HG03469 (cell line): Measurements from ENCODE around the gene BRIP1.
"Not testable (repeated sequence)": the region's sequence is repeated elsewhere in the genome, so short reads cannot be mapped to it uniquely, and the experiment has no call there.

Source experiments
- ATAC-seq: cut with Tn5 transposase; IDR thresholded peaks from one replicate; pipeline ENCODE4 v1.9.1; 2021; ENCODE audit warnings: mild to moderate bottlenecking, moderate library complexity, moderate number of reproducible peaks; ENCODE audit not compliant: unreplicated experiment

The BRIP1 gene

DNA sequence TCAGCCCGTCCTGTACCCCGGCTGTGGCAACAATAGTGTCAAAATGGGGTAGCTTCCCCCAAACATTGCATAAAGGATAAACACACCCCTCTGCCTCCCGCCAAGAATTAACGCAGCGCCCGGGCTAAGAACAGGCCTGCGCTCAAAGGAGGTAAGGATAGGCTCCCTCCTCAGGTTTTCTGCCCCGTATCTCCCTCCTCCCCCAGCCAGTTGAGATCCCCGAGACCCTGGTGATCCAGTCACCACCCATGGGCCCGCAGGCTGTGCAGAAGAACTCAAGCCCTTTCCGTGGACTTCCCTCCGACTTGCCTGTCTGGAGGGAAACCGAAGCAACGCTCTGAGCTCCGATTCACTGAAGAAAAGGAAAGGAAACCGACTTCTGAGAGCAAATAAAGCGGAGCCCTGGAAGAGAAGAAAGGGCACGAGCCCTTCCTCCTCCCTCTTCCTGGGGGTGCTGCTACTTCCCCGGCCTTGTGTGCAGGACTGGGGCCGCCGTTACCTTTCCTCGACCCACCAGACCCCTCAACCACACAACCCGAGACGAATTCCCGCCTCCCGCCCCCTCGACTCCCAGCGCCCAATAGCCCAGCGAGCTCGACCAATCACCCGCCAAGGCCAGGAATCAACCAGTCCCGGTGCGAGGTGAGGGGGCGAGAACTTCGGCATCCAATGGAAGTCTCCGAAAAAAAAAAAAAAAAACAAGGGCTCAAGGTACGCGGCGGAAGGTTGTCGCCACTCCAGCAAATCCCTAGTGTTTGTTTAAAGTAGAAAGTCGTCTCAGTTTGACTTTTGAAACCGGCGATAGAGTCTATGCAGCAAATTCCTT, at the start of gene BRIP1:
Gene BRIP1, minus strand, starts transcription at position 554 of the 826 bp plus-strand sequence. CDS start 1,989 bp downstream, outside the sequence.
- ATAC-seq: peak; percentile 58

DNA sequence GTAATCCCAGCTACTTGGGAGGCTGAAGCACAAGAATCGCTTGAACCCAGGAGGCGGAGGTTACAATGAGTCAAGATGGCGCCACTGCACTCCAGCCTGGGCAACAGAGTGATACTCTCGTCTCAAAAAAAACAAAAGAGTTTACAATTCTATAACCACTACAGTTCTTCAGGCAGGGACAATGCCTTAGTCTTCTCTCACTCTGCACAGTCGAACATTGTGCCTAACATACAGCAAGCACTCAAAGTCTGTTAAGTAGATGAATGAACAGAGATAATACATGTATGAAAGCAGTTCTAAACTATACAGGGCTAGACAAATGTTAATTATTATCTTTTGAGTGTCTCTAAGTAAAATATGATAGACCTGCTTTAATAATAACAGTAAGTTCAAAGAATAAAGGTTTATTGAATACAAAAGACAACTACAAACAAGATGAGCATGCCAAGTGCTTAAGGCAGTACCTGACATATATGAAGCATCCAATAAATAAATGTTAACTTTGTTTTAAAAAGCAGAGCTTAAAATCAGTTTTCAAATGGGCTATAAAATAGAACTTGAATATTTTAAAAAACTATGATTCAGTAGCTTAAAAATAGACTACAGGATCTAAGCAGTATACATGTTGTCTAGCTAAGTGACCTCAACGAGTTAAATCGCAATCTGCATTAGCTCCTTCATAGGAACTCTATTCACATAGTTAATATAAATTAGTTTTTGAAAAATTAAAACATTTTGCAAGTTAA, 45.1 kb upstream of the BRIP1 start:
- ATAC-seq: no peak

DNA sequence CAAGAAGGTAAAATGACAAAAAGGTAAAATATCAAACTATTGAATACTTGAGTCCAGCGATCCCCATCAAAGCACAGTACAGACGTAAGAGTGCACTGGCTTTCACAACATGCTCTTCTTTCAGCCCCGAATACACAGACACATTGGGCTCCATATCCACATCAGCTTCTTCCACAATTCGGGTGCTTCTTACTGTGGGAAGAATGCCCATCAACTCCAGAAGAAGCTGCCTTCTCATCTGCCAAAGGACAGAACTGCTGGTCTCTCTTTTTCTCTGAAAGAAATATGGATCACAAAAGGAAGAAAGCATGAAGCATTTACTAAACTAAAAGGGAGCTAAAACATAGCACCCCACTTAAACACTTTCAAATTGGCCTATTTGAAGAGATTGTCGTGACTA, 44.0 kb upstream of the BRIP1 start:
- ATAC-seq: no peak

GRCh38 chr17:61904094-61904710, 40.9 kb upstream of the BRIP1 start:
- no peak for ATAC-seq

DNA sequence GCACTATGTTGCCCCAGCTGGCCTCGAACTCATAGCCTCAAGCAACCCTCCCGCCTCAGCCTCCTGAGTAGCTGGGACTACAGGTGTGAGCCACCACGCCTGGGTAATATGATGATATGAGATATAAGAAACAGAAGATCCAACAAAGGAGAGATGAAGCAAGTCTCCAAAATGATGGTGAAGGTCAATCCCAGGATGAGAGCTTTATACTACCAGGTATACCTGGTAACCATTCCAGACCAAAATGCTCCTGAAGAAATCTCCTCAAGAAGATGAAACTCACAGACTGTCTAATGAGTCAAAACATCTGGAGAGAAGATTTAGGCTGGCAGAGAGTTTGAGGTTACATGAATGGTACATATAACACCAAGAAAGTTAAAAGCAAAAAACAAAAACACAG, 39.9 kb upstream of the BRIP1 start:
- ATAC-seq: no peak

DNA sequence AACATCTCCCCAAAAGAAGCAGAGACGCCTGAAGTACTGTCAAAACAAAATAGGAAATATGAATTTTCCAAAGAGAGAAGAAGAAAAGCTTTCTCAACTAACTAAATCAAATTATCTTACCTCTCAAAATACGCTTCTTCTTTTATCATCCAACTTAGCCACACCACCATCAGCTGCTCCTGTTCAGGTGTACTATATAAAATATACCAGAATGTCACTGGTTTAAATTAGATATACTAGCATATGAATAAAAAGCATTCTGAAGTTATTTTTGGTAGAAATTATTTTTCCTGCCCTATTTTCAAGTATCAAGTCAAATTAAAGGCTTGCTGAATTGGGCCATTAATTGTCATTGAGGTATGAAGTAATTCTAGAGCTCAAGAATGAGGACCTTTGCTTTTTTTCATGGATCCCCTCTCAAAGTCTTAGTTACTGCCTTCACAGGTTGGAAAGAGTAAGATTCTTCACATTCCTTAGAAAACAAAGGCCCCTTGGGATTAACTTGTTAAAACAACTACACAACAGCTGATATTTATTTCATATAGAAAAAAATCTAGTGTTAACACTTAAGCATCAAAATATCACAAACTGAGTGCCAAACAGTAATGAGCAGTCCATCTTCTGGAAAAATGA, 34.3 kb upstream of the BRIP1 start:
- ATAC-seq: no peak

GRCh38 chr17:61895391-61895790, 32.1 kb upstream of the BRIP1 start:
- ATAC-seq: no peak

- ATAC-seq: not testable (repeated sequence)
Observed at GRCh38 chr17:61894310-61894709, 31.0 kb upstream of the BRIP1 start.

DNA sequence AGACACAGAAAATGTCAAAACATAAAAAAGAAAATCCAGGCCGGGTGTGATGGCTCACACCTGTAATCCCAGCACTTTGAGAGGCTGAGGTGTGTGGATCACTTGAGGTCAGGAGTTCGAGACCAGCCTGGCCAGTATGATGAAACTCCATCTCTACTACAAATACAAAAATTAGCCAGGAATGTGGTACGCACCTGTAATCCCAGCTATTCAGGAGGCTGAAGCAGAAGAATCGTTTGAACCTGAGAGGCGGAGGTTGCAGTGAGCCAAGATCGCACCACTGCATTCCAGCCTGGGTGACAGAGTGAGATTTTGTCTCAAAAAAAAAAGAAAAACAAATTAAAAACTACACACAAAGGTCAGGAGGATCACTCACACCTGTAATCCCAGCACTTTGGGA, 24.4 kb upstream of the BRIP1 start:
- not testable (repeated sequence) for ATAC-seq

DNA sequence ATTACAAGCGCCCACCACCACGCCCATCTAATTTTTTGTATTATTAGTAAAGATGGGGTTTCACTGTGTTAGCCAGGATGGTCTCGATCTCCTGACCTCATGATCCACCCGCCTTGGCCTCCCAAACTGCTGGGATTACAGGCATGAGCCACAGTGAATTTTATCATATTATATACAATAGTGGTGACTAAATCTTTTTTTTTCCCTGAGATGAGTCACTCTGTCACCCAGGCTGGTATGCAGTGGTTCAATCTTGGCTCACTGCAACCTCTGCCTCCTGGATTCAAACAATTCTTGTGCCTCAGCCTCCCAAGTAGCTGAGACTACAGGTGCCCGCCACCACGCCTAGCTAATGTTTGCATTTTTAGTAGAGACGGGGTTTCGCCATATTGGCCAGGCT, 22.5 kb upstream of the BRIP1 start:
- not testable (repeated sequence) for ATAC-seq

DNA sequence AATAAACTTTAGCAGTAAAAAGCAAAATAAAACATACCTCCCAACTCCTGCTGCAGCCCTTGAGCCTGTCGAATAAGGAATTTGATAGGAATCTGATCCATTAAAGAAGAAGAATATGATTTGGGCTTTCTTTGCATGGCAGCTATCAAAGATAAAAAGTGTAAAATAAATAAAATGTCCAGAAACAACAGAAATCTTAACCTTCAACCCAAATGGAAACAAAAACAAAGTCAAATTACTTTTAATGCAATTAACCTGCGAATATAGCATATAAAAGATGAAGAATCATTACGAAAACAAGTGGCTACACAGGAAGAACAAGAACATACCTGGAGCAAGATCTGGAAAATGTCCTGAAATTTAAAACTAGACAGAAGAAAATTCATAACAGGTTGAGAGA, 21.5 kb upstream of the BRIP1 start:
- ATAC-seq: no peak

- no peak for ATAC-seq
Observed at GRCh38 chr17:61880589-61881102, 17.3 kb upstream of the BRIP1 start.

DNA sequence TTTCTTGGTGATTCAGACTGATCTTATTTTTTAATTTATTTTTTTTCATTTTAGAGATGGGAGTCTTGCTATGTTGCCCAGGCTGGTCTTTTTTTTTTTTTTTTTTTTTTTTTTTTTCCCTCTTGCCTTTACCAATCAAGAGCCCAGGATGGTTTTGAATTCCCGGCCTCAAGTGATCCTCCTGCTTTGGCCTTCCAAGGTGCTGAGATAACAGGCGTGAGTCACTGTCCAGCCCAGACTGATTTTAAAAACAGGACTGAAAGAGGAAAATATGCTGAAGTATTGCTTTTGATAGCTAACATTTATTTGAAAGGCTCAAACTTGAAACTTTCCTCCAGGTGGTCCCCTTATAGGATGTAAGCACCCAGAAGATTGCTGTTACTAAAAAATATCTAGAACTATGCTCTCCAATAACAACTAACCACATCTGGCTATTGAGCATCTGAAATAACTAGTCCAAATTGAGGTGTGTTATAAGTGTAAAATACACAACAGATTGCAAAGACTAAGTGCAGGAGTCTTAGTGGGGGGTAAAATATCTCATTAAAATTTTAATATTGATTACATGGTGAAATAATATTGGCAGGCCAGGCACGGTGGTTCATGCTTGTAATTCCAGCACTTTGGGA, 15.8 kb upstream of the BRIP1 start:
- no peak for ATAC-seq

GRCh38 chr17:61878520-61878919, 15.2 kb upstream of the BRIP1 start:
- no peak for ATAC-seq

GRCh38 chr17:61877837-61878236, 14.5 kb upstream of the BRIP1 start:
- ATAC-seq: no peak

DNA sequence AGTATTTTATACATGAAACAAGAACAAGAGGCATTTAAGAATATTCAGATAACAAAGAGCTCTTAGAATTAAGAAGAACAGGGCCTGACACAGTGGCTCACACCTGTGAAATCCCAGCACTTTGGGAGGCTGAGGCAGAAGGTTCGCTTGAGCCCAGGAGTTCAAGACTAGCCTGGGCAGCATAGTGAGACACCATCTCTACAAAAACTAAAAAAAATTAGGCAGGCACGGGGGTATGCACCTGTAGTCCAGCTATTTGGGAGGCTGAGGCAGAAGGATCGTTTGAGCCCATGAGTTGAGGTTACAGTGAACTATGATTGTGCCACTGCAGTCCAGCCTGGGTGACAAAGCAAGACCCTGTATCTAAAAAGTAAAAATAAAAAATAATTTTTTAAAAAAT, 12.5 kb upstream of the BRIP1 start:
- no peak for ATAC-seq

DNA sequence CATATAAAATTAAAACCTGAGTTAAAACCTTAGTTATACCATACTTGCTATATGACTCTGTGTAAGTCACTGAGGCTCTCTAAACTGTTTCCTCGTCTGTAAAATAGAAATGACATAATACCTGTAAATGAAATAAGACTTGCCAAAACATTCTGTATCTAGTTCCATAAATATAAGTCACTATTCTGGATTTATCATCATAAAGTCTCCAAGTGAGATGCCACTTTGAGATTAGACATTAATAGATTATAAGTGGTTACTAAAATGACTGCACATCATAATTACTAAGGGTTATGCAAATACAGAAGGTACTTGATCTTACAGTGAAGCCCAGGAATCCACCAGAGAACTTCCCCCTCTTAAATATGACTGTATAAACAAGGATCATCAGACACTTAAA, 12.0 kb upstream of the BRIP1 start:
- ATAC-seq: no peak

DNA sequence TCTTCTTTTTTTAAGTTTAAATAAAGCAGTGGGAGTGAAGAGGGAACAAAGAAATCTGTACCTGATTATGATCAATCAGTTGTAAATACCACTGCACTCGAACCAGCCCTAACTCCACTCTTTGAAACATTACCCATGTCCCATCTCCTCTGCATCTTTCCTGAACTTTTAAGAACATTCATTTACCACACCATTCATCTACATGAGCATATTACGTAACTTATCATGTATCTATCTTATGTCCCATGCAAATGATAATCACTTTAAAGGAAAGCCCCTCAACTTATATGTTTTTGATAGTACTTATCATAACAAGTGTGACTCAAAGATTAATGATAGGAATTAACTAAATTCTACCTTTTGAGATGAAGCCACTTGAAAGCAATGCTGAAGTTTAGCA, 10.7 kb upstream of the BRIP1 start:
- ATAC-seq: no peak

- no peak for ATAC-seq
Observed at GRCh38 chr17:61872099-61872498, 8.8 kb upstream of the BRIP1 start.

DNA sequence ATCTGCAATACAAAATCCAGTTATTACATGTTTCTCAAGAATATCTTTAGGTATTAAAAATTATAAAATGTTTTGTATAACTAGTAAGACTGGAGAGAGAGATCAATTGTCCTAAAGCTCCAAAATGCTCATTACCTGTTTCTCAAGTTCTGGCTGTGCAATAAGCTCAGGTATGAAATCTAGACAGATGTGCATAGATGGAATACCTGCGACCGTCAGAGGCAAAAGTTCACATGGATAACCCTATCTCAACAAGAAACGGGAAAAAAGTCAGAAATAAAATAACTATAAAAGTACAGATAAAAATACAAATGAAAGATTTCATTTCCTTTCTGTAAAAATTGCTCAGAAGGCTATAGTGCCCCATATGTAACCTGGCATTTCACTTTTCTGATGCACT, 5.8 kb upstream of the BRIP1 start:
- no peak for ATAC-seq

DNA sequence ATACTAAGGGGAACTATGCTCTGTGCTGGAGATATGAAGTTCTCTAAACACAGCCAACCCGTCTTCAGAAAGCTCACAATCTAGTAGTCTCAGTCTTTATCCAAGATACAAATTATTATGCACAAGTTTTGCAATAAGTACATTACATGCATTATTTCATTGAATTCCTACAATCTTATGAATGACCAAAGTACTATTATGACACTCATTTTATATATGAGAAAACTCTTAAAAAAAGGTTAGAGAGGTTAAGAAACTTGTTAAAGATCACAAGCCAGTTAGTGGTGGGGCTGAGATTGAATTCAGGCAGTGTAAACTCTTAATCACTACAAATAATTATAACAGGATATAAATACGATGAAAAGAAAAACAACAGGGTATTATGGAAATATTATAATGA, 4.7 kb upstream of the BRIP1 start:
- no peak for ATAC-seq
